ENCODE data around the gene KLHL35.

KLHL35 gene, protein sequence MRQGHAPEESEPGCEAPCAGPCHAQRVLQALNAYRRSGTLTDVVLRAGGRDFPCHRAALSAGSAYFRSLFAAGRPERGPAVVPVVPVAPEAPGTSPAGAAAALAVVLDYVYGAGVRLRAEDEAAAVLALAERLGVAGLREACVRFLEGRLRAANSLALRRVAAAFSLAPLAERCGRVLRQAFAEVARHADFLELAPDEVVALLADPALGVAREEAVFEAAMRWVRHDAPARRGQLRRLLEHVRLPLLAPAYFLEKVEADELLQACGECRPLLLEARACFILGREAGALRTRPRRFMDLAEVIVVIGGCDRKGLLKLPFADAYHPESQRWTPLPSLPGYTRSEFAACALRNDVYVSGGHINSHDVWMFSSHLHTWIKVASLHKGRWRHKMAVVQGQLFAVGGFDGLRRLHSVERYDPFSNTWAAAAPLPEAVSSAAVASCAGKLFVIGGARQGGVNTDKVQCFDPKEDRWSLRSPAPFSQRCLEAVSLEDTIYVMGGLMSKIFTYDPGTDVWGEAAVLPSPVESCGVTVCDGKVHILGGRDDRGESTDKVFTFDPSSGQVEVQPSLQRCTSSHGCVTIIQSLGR

DNA sequence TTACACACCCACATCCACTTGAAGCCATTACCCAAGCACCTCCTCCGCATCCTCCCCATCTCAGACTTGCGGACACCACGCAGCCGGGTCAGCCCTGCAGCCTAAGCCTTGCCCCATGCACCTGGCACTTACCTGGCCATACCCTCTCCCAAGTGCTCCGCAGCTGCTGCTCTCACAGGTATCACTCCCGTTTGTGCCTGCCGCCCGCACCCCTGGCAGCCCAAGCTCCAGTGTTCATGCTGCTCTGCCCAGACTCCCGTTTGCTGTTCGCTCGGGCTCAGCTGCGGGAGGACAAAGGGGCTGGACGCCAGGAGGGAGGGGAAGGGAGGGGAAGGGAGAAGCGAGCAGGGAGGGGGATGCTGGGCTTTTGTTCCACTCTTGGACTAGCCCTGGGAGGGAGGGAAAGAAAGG lies at the start of gene KLHL35:
Gene KLHL35 (minus strand): TSS at position 293 of the 411 bp plus-strand sequence. CDS start 2,574 bp downstream, outside the sequence.
- no peak for DNase-seq (ENCODE audit: low spot score)

DNA sequence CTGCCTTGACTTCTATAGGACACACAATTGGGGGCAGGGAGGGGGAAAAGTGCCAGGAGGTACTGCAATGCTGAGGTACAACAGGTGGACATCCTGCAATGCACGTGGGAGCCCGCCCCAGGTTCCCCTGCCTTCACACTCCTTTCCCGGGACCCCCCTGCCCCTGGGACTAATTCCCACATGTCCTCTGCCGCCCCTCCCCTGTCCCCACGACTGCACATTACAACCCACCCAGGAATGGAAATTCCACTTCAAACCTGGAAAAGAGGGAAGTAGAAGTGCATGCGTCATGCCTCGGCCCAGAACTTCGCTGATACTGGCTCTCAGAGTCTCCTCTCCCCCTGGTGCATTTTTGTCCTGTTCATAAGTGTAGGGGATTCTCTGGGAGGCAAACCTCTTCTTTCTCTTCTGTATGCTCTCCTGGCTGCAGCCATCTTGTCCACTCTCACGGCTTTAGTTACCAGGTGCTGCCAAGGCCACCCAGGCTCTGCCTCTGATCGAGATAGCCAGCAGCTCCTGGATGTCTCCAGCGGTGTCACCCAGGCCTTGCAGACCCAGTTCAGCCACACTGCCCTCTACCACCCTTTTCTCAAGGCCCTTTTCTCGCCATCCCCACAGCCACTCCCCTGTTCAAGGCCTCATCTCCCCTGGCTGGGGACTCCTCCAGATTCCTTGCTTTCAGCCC lies 49.1 kb upstream of the KLHL35 start:
- DNase-seq (ENCODE audit: low spot score): no peak

DNA sequence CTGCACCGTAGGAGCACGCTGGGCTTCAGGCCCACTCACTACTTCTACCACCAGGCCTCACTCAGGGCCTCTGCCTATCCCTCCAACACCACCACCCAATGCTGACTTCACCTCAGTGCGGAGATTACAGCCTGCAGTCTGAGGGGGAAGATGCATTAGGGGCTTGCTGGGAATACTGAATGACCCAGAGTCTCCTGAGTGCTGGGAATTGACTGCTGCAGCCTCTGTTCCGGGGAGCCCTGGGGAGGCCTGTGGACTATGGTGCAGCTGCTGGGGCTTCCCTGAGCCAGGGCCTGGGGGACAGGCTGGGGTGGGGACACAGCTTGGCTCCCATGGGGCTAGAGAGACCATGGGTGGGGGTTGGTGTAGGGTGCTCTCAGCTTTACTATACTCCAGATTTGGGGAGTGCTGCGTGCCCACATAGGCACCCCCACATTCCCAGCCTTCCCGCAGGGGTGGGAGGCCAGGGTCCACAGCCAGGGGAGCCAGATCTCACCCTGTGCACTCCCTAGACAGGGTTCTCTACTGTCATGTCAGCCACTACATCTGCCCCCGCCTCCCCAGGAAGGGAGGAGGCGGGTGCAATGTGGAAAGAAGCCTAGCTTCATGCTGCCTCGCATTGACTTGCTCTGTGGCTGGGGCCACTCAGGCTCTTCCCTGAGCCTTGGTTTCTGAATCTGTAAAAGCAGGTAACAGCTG lies 48.4 kb upstream of the KLHL35 start:
- DNase-seq (ENCODE audit: low spot score): no peak

- no peak for DNase-seq (ENCODE audit: low spot score)
Observed at GRCh38 chr11:75480185-75481175, 47.5 kb upstream of the KLHL35 start.

DNA sequence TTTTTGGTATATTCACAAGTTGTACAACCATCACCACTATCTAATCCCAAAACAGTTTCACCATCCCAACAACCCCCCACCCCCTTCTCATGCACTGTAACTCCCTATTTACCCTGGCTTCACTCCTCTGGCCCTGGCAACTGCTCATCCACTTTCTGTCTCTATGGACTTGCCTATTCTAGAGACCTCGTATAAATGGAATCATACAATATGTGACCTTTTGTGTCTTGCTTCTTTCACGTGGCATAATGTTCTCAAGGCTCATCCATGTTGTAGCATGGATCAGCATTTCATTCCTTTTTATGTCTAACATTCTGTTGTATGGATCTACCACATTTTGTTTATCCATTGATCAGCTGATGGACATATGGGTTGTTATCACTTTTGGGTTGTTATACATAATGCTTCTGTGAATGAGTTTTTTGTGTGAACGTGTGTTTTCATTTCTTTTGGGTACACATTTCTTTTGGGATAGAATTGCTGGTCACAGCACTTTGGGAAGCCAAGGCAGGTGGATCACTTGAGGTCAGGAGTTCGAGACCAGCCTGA lies 46.7 kb upstream of the KLHL35 start:
- DNase-seq (ENCODE audit: low spot score): no peak

DNA sequence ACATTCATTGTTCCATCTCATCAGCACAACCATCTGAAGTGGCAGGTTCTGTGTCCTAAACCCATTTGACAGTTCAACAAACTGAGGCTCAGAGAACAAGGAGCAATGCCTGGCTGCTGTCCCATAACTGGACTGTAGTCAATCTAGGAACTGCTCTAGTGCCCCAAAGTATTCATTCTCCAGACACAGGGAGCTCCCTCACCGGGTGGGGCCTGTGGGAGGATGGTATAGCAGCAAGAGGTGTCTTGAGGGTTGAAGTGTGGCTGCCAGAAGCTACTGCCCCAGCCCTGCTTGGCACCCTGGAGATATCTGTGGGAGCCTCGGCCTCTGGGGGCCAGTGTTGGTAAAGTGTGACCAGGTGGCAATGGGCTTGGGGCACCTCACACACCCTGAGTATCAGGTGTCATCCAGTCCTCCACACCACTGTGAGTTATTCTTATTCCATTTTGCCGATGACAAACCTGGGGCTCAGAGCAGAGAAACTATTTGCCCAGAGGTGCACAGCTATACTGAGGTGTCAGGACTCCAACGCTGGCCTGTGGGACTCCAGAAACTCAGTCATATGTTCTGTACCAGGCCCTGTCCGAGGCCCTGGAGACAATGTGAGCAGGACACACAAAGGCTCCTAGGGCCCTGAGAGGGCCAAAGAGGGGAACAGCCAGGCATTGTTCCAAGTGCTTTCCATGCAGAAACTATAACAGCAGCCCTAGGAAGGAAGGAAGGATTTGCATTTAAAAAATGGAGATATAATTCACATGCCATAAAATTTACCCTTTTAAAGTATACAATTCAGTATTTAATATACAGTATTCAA lies 46.0 kb upstream of the KLHL35 start:
- DNase-seq (ENCODE audit: low spot score): no peak

- DNase-seq (ENCODE audit: low spot score): no peak
Observed at GRCh38 chr11:75477614-75477935, 44.6 kb upstream of the KLHL35 start.

- DNase-seq (ENCODE audit: low spot score): no peak
Observed at GRCh38 chr11:75476739-75477613, 44.0 kb upstream of the KLHL35 start.

DNA sequence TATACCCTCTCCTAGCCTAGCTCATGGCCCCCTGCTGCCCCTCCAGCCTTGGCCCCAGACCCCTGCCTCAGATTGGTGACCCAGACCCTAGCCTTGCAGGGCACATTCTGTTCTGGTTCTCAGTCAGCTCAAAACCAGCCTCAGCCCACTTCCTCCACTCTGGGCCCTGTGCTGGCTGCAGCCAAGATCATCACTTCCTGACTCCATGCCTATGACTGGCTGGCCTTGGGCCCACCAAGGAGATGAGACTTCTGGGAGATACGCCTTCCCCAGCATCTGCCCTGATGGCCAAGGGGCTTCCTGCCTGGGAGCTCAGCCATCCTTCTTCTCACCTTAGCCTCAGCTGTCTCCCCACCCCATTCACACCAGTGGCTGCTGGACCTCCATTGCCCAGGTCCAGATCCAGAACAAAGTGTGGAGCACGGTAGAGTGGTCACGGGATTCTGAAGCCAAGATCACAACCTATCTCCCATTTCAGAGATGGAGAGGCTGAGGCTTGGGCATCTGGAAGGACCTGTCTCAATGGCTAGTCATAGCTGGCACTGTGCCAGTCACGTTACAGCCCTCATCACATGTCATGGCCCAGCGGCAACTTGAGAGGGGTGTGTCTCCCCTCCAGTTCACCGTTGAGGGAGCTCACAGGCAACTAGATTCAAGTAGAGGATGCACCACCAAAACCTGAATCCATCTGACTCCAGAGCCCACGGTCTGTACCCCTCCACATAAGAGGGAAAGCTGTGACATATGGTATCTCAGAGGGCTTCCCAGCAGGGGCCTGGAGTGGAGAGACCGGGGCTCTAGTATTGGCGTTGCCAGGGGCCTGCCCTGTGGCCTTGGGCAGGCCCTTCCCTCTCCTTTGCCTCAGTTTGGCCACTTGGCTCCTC lies 43.0 kb upstream of the KLHL35 start:
- DNase-seq (ENCODE audit: low spot score): no peak

DNA sequence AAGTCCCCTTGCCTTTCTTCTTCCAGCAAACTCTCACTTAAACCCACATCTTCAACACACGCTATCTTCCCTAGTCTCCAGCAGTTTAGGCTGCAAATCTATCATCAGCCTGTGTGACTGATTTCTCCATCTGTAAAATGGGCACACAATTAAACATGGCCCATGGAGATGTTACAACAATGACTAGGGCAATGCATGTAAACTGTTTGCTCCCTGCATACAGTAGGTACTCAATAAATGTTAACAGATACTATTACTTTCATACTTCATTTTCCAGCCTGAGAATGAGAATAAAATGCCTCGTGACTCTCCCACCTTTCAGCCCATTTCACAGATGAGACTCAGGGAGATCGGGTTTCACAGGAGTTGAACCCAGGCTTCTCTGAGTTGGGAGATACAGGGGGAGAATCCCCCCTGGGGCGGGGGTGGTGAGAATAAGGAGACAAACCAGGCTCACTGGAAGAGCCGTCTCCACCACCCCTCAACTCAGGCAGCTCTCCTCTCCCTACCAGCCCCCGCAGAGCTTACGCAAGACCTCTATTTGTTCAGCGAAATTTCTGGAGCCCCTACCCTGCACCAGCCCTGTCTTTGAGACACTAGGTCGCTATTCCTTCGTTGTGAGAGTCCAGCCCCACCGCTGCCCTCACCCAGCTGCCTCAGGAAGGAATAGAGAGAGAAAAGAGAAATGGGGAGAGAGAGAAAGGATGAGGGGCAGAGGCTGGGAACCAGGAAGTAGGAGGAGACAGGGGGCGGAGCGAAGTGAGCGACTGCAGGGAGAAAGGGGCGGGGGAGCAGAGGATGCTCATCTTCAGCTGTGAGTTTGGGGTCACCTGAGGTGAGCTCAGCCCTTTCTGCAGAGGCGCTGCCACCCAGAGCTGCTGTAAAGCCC lies 42.1 kb upstream of the KLHL35 start:
- peak; percentile 38 for DNase-seq (ENCODE audit: low spot score)

- DNase-seq (ENCODE audit: low spot score): no peak
Observed at GRCh38 chr11:75474240-75474639, 41.2 kb upstream of the KLHL35 start.

DNA sequence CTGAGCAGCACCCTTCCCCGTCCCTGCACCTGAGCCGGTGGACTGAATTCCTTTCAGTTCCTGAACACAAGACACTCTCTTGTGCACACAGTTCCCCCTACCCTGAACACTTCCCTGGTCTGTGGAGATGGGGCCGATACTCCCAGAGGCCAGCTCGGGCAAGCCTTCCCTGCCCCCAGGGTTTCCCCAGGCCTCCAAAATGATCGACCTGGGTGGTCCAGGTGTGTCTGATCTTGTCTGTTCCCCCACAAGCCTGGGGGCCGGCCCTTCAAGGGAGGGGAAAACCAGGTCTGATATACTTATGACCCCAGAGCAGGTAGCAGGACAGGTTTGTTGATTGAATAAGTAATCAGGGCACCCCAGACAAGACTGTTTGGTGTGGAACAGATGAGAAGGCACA lies 40.7 kb upstream of the KLHL35 start:
- DNase-seq (ENCODE audit: low spot score): no peak

DNA sequence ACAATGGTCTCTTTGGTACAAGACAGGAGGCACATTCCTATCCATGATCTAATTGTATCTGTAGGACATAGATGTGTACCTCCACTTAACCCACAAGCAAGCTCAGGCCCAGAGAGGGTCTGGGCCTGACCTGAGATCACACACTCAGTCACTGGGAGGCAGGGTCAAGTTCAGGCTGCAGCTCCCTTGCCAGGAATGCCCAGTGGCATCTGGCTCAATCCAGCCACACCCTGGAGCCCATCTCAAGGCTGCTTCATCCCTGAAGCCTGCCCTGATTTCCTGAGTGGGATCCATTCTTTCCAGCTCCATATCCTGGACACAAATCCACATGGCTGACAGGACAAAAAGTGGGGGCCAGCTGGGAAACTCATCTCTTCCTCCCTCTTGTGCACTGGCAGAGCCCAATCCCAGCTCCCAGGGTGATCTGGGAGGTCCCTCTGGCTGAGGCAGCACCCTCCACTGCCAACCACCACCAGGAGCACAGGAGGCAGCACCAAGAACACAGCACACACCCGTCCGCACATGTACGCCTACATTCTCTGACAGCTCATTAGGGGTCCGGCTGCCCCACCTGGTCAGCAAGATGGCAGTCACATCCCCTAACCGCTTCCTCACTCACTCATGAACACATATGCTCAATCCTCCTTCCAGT lies 39.2 kb upstream of the KLHL35 start:
- no peak for DNase-seq (ENCODE audit: low spot score)

- no peak for DNase-seq (ENCODE audit: low spot score)
Observed at GRCh38 chr11:75471176-75471973, 38.4 kb upstream of the KLHL35 start.

GRCh38 chr11:75470476-75471080 lies 37.6 kb upstream of the KLHL35 start:
- DNase-seq (ENCODE audit: low spot score): no peak

Measured in CD4-positive, alpha-beta T cell treated with Interleukin-2 at 100 ng/mL for 4 hours (primary cell).